ENCODE measurements around the gene DRAXIN. TPM values are rescaled to one million over a fixed set of nuclear protein-coding genes. Genes with fewer than 3 reads are reported as not detected.
A peak's percentile ranks its signal among the peaks of the same experiment; 100 is the strongest.

DRAXIN gene
- total RNA-seq, 2 donors from 2014 or later, result 0.04 to 0.46 TPM

GRCh38 chr1:11653101-11653860 is 38.2 kb upstream of the DRAXIN start:
- no peak overlapping the region for H3K27ac Mint-ChIP-seq

GRCh38 chr1:11653861-11654136 is 37.7 kb upstream of the DRAXIN start:
- no peak for DNase-seq (ENCODE audit: low spot score in 2 of 2)
- Mint-ChIP-seq H3K36me3 (no peaks in the 10 kb centered on the region), H3K9me3 (no peaks in the 10 kb centered on the region), H3K27ac (no peak overlapping the region)
- no peak for ATAC-seq

More at GRCh38 chr1:11653101-11653860, 38.2 kb upstream of the DRAXIN start:
- DNase-seq (ENCODE audit: low spot score in 2 of 2) (no peak), ATAC-seq (no peak)
- H3K36me3 Mint-ChIP-seq, result no peaks in the 10 kb centered on the region
- no peaks in the 10 kb centered on the region for H3K9me3 Mint-ChIP-seq

- H3K36me3 Mint-ChIP-seq, result no peaks in the 10 kb centered on the region
- H3K27ac Mint-ChIP-seq, result peak within 1 kb of the TSS; percentile 41 to 68
- H3K9me3 Mint-ChIP-seq, result no peaks in the 10 kb centered on the region
- DNase-seq (ENCODE audit: low spot score in 2 of 2), result peak in 1 of 2 donors; percentile 53
- peak; percentile 78 to 83 for ATAC-seq
Measured at GRCh38 chr1:11654137-11654938, 37.2 kb upstream of the DRAXIN start, which contains the start of the genes FBXO2 and FBXO44. TSS of gene FBXO2 (minus strand) at chr1:11654429. CDS start at chr1:11654340, 89 bp downstream. TSS of gene FBXO44 (plus strand) at chr1:11654877. CDS start at chr1:11655836, 959 bp downstream.

- DNase-seq (ENCODE audit: low spot score in 2 of 2), result no peak
- H3K36me3 Mint-ChIP-seq, result no peaks in the 10 kb centered on the region
- H3K9me3 Mint-ChIP-seq, result no peaks in the 10 kb centered on the region
- ATAC-seq, result peak; percentile 30 to 38
- peak overlapping the region; percentile 41 to 68 for H3K27ac Mint-ChIP-seq
Measured at GRCh38 chr1:11654939-11655808, 36.3 kb upstream of the DRAXIN start.

GRCh38 chr1:11657654-11658053 is 33.9 kb upstream of the DRAXIN start:
- no peaks in the 10 kb centered on the region for H3K9me3 Mint-ChIP-seq
- no peaks in the 10 kb centered on the region for H3K36me3 Mint-ChIP-seq
- no peak for ATAC-seq
- no peak for DNase-seq (ENCODE audit: low spot score in 2 of 2)
- no peak overlapping the region for H3K27ac Mint-ChIP-seq

GRCh38 chr1:11658542-11658941 is 33.0 kb upstream of the DRAXIN start:
- Mint-ChIP-seq H3K36me3 (no peaks in the 10 kb centered on the region), H3K27ac (peak overlapping the region in 1 of 2 donors; percentile 22), H3K9me3 (no peaks in the 10 kb centered on the region)
- ATAC-seq (no peak), DNase-seq (ENCODE audit: low spot score in 2 of 2) (no peak)

GRCh38 chr1:11659748-11660147 is 31.8 kb upstream of the DRAXIN start:
- no peaks in the 10 kb centered on the region for H3K9me3 Mint-ChIP-seq
- DNase-seq (ENCODE audit: low spot score in 2 of 2) (no peak), ATAC-seq (no peak)
- H3K27ac Mint-ChIP-seq, result no peak overlapping the region
- no peaks in the 10 kb centered on the region for H3K36me3 Mint-ChIP-seq

- DNase-seq (ENCODE audit: low spot score in 2 of 2) (no peak), ATAC-seq (no peak)
- H3K9me3 Mint-ChIP-seq, result no peaks in the 10 kb centered on the region
- H3K27ac Mint-ChIP-seq, result no peak overlapping the region
- H3K36me3 Mint-ChIP-seq, result no peaks in the 10 kb centered on the region
Measured at GRCh38 chr1:11661103-11661502, 30.4 kb upstream of the DRAXIN start.

- peak in 1 of 2 donors; percentile 39 for DNase-seq (ENCODE audit: low spot score in 2 of 2)
- ATAC-seq, result peak; percentile 46 to 68
- H3K27ac Mint-ChIP-seq, result peak overlapping the region in 1 of 2 donors; percentile 77
- peaks cover 0 to 6% of the 10 kb centered on the region in 2 donors for H3K36me3 Mint-ChIP-seq
- no peaks in the 10 kb centered on the region for H3K9me3 Mint-ChIP-seq
Measured at GRCh38 chr1:11664336-11665065, 27.0 kb upstream of the DRAXIN start.

GRCh38 chr1:11668516-11668915 is 23.0 kb upstream of the DRAXIN start:
- DNase-seq (ENCODE audit: low spot score in 2 of 2) (no peak), ATAC-seq (no peak)
- Mint-ChIP-seq H3K27ac (no peak overlapping the region), H3K36me3 (peaks cover 0 to 6% of the 10 kb centered on the region in 2 donors), H3K9me3 (no peaks in the 10 kb centered on the region)

GRCh38 chr1:11670747-11671146 is 20.8 kb upstream of the DRAXIN start:
- peaks cover 0 to 6% of the 10 kb centered on the region in 2 donors for H3K36me3 Mint-ChIP-seq
- ATAC-seq, result no peak

GRCh38 chr1:11671205-11671543 is 20.3 kb upstream of the DRAXIN start:
- no peak for DNase-seq (ENCODE audit: low spot score in 2 of 2)
- no peaks in the 10 kb centered on the region for H3K9me3 Mint-ChIP-seq
- no peak overlapping the region for H3K27ac Mint-ChIP-seq
- peaks cover 0 to 6% of the 10 kb centered on the region in 2 donors for H3K36me3 Mint-ChIP-seq
- ATAC-seq, result no peak

More at GRCh38 chr1:11670747-11671146, 20.8 kb upstream of the DRAXIN start:
- Mint-ChIP-seq H3K27ac (no peak overlapping the region), H3K9me3 (no peaks in the 10 kb centered on the region)
- DNase-seq (ENCODE audit: low spot score in 2 of 2), result no peak

- H3K36me3 Mint-ChIP-seq, result peaks cover 0 to 6% of the 10 kb centered on the region in 2 donors
- DNase-seq (ENCODE audit: low spot score in 2 of 2) (no peak), ATAC-seq (no peak)
- H3K9me3 Mint-ChIP-seq, result no peaks in the 10 kb centered on the region
- no peak overlapping the region for H3K27ac Mint-ChIP-seq
Measured at GRCh38 chr1:11671544-11672286, 19.8 kb upstream of the DRAXIN start.

GRCh38 chr1:11673089-11673769 is 18.3 kb upstream of the DRAXIN start:
- peak in 1 of 2 donors; percentile 7 for ATAC-seq
- peaks cover 0 to 6% of the 10 kb centered on the region in 2 donors for H3K36me3 Mint-ChIP-seq
- H3K27ac Mint-ChIP-seq, result peak overlapping the region in 1 of 2 donors; percentile 83
- no peaks in the 10 kb centered on the region for H3K9me3 Mint-ChIP-seq
- no peak for DNase-seq (ENCODE audit: low spot score in 2 of 2)

- no peaks in the 10 kb centered on the region for H3K9me3 Mint-ChIP-seq
- H3K36me3 Mint-ChIP-seq, result no peaks in the 10 kb centered on the region
- ATAC-seq (no peak), DNase-seq (ENCODE audit: low spot score in 2 of 2) (no peak)
- H3K27ac Mint-ChIP-seq, result no peak overlapping the region
Measured at GRCh38 chr1:11674488-11674887, 17.0 kb upstream of the DRAXIN start.
